ENCODE results near the gene NR3C2. TPM values are rescaled to one million over a fixed set of nuclear protein-coding genes. Genes with fewer than 3 reads are reported as not detected.

Gene NR3C2
- total and polyA plus RNA-seq, 4 donors, result 2.0 to 11.5 (median 3.2) TPM

DNA sequence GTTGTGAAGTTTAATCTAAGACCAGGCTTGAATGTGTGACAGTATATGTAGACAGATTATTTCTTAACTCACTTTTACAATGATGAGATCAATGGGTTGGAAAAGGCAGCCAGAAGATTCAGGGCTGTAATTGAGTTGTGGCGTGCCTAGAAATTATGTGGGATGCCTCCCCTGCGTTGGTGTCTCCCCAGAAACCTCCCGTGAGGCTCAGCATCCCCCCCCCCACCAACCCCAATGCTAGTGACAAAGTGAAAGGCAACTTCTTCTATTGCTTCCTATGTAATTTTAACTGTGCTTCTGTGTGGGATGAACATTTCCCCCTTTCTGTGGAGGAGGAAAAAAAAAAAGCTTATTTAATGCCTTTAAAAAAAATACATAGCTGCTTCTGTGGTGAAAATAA, 412.4 kb downstream of the NR3C2 start:
- peaks cover 0 to 7% (median 1%) of the 10 kb centered on the region in 4 donors for H3K4me1 ChIP-seq (ENCODE audit: control insufficient read depth in 4 of 4, insufficient read depth in 4 of 4, low read length in 3 of 4)
- no peak for TF ChIP-seq CTCF (IDR thresholded peaks at IDR 0.05; ENCODE audit: low read depth, low read length, missing input control)
- no peak for TF ChIP-seq RXRA (IDR thresholded peaks at IDR 0.05)
- TF ChIP-seq, protein P1, sequence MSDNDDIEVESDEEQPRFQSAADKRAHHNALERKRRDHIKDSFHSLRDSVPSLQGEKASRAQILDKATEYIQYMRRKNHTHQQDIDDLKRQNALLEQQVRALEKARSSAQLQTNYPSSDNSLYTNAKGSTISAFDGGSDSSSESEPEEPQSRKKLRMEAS (IDR thresholded peaks at IDR 0.05), result no peak
- no peak for DNase-seq (ENCODE audit: low spot score)
- H3K4me3 ChIP-seq (ENCODE audit: low read depth in 1 of 3, low read length in 3 of 3), result no peak overlapping the region
- H3K9me3 ChIP-seq (ENCODE audit: control insufficient read depth in 4 of 4, low read length in 3 of 4), result no peaks in the 10 kb centered on the region
- H3K9ac ChIP-seq (ENCODE audit: low read depth in 1 of 2, low read length in 2 of 2), result no peak overlapping the region
- H3K36me3 ChIP-seq (ENCODE audit: control insufficient read depth in 4 of 4, insufficient read depth in 3 of 4, low read depth in 1 of 4, low read length in 3 of 4), result no peaks in the 10 kb centered on the region
- H3K27me3 ChIP-seq (ENCODE audit: control insufficient read depth in 4 of 4, insufficient read depth in 4 of 4, low read length in 3 of 4), result no peaks in the 10 kb centered on the region
- H3K27ac ChIP-seq (ENCODE audit: low read depth in 1 of 2, low read length in 2 of 2), result no peak overlapping the region
- 84% methylated on average over 3 of the region's 3 CpGs for WGBS
